DMS 273 (cell line): Measurements from ENCODE around the gene TNRC6C.

Experiments
- DNase-seq: peaks from one replicate; lab custom pipeline; 2025; ENCODE audit not compliant: unreplicated experiment; lab: John Stamatoyannopoulos, UW

Gene TNRC6C

GRCh38 chr17:78012428-78012827 is 53.9 kb downstream of the TNRC6C start:
- DNase-seq = no peak

- peak; percentile 59 for DNase-seq
These were observed 55.4 kb downstream of the TNRC6C start for GRCh38 chr17:78013683-78014467.

GRCh38 chr17:78014646-78015045 is 56.1 kb downstream of the TNRC6C start:
- peak; percentile 10 for DNase-seq

GRCh38 chr17:78016852-78017251 is 58.3 kb downstream of the TNRC6C start:
- DNase-seq = no peak

- peak; percentile 52 for DNase-seq
These were observed 61.0 kb downstream of the TNRC6C start for GRCh38 chr17:78019367-78019975.

GRCh38 chr17:78019976-78020716 is 61.6 kb downstream of the TNRC6C start:
- no peak for DNase-seq

GRCh38 chr17:78020717-78021108 is 62.2 kb downstream of the TNRC6C start:
- DNase-seq = no peak

- no peak for DNase-seq
These were observed 63.9 kb downstream of the TNRC6C start for GRCh38 chr17:78022425-78022824.

GRCh38 chr17:78023042-78023441 is 64.5 kb downstream of the TNRC6C start:
- no peak for DNase-seq

GRCh38 chr17:78026381-78026780 is 67.9 kb downstream of the TNRC6C start:
- no peak for DNase-seq

- DNase-seq = no peak
These were observed 68.6 kb downstream of the TNRC6C start for GRCh38 chr17:78027121-78027520.

GRCh38 chr17:78029697-78030096 is 71.2 kb downstream of the TNRC6C start:
- no peak for DNase-seq

GRCh38 chr17:78031435-78031834 is 72.9 kb downstream of the TNRC6C start:
- no peak for DNase-seq

- no peak for DNase-seq
These were observed 73.7 kb downstream of the TNRC6C start for GRCh38 chr17:78032166-78032565.

GRCh38 chr17:78034429-78035091 is 76.1 kb downstream of the TNRC6C start:
- no peak for DNase-seq

GRCh38 chr17:78037280-78037679 is 78.8 kb downstream of the TNRC6C start:
- DNase-seq = no peak

GRCh38 chr17:78038748-78039288 is 80.3 kb downstream of the TNRC6C start:
- peak; percentile 31 for DNase-seq

- no peak for DNase-seq
These were observed 81.1 kb downstream of the TNRC6C start for GRCh38 chr17:78039581-78039980.

- peak; percentile 89 for DNase-seq
These were observed 82.2 kb downstream of the TNRC6C start for GRCh38 chr17:78040440-78041385.
